D341Med (cell line): ENCODE data around the gene EIF3J.
"Not testable (repeated sequence)": the region's sequence is repeated elsewhere in the genome, so short reads cannot be mapped to it uniquely, and the experiment has no call there.

Source experiments
- DNase-seq: peaks from one replicate; pipeline ENCODE4 v3.0.0; 2012; ENCODE audit warnings: low spot score

The EIF3J gene

DNA sequence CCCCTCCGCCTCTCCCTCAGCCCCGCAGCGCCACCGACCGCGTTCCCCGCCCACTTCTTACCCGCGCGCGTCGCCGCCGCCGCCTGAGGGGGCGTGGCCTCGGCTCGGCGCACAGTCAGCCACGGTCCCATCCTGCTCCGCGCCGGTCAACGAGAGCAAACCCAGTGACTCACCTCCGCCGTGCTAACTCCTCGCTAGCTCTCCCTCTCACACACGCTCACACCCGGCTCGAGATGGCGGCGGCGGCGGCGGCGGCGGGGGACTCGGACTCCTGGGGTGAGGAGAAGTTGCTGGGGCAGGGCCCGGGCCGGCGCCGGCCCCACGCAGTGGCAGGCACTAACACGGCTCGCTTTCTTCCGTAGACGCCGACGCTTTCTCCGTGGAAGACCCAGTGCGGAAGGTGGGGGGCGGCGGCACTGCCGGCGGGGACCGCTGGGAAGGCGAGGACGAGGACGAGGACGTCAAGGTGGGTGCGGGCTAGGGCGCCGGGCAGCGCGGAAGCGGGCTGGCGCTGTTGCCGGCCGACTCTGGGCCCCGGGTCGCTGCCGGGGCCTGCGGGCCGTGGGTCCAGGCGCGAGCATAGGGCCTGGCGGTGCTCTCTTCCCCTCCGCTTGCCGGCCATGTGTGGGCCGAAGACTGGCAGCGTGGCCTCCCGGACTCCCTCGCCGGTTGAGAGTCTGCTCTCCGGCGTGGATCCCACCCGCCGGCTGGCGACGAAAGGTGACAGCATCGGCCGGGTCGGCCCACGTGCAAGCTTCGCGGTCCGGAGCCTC, at the start of gene EIF3J:
EIF3J (plus strand) TSS at position 186 of the 773 bp plus-strand sequence; CDS start at position 234, 48 bp downstream.
- DNase-seq, result peak; percentile 97

GRCh38 chr15:44489464-44489863, 47.5 kb upstream of the EIF3J start:
- DNase-seq, result no peak

DNA sequence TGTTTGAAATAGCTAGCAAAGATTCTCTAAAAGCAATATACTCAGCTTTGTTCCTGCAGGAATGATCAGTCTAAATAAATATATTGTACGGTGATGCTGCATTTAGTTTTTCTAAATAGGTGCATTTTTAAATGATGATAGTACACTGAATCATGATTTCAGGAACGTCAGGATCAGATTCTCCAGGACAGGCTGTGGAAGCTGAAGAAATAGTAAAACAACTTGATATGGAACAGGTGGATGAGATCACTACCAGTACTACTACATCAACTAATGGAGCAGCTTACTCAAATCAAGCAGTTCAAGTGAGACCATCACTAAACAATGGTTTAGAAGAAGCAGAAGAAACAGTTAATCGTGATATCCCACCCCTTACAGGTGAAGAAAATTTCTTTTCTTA, 46.3 kb upstream of the EIF3J start:
- no peak for DNase-seq

- no peak for DNase-seq
These were observed 44.9 kb upstream of the EIF3J start for GRCh38 chr15:44492040-44492439.

- DNase-seq, result no peak
These were observed 44.3 kb upstream of the EIF3J start for GRCh38 chr15:44492672-44493071.

GRCh38 chr15:44495562-44495961, 41.4 kb upstream of the EIF3J start:
- no peak for DNase-seq

GRCh38 chr15:44500555-44500954, 36.4 kb upstream of the EIF3J start:
- DNase-seq, result no peak

- DNase-seq, result peak; percentile 39
These were observed 35.1 kb upstream of the EIF3J start for GRCh38 chr15:44501768-44502366.

DNA sequence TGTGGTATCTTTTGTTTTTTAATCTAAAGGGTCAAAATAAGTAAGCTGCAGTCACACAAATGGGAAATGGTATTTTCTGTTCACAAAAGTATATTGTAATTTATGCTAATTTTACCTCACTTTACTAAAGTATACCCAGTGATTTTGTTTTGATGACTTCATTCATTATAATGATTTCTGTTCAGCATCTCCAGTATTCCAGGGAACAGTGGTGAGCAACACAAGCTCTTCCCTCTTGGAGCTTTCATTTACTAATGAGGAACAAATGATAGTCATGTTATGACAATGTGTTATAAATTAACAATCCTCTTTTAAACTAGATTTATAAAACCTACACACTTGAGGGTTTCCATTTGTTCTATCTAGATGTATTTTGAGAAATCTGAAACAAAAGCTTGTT, 20.5 kb upstream of the EIF3J start:
- DNase-seq, result no peak

DNA sequence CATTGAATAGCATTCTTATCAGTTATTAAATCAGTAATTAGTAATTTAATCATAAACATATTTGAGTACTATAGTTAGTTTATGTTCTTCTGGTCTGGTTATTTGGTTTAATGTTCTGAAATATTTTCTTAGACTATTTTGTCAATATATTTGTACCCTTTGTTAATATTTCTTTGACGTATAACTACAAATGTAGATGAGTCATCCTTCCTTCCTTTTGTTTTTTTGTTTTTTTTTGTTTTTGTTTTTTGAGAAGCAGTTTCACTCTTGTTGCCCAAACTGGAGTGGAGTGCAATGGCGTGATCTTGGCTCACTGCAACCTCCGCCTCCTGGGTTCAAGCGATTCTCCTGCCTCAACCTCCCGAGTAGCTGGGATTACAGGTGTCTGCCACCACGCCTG, 17.4 kb upstream of the EIF3J start:
- DNase-seq, result no peak

DNA sequence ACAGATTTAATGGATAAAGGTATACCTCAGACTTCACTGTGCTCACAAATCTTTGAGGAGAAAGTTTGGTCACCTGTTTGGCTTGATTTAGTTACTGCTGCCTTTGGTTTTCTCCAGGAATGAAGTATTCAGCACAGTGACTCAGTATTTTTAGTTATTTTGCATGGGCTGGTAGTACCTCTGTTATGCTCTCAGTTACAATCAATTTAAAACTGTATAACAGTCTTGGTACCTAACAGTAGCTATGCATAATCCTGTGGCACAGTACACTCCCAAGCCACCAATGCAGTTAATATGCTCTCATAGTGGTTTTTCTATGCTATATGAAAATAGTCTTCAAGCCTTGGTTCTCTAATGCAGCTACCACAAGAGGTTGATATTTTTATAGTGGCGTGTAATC, 11.9 kb upstream of the EIF3J start:
- no peak for DNase-seq

DNA sequence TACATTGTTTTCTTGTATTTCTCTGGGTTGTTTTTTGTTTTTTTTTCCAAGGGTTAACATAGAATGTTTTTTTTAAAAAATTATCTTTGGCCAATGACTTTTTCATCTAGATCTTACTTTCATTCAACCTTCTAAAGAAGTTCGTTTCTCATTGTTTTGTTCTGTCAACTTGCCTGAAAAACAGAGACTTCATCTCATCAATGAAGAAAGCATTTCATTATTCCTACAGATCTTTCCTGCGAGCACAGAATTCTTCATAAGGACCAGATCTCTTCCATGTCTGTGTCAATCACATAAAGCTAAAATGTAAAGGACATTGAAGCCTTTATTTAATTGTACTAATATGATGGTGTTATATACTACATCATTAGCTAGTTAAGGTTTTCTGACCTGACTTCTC, 9.7 kb upstream of the EIF3J start:
- DNase-seq, result no peak

DNA sequence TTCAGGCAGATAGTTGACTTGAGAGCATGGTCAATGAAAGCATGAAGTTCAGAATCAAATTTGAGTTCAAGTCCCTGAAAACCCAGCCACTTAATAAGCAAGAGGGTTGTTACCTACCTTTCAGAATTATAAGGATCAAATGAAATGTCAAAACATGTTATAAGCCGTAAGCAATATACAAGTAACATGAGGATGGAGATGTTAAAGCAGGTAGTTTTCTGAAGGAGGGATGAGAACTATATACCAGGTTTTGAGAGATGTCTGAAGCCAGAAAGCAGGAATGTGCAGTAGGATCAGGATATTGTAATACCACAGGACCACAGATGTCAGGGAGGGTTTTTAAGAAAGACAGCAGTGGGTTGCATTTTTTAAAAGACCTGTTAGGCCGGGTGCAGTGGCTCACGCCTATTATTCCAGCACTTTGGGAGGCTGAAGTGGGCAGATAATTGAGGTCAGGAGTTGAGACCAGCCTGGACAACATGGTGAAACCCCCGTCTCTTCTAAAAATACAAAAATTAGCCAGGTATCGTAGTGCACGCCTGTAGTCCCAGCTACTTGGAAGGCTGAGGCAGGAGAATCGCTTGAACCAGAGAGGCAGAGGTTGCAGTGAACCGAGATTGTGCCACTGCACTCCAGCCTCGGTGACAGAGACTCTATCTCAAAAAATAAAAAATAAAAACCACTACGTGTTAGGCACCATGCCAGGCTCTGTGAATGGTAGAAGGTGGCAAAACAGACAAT, 6.9 kb upstream of the EIF3J start:
- DNase-seq, result no peak

- no peak for DNase-seq
These were observed 6.3 kb upstream of the EIF3J start for GRCh38 chr15:44530653-44531052.

DNA sequence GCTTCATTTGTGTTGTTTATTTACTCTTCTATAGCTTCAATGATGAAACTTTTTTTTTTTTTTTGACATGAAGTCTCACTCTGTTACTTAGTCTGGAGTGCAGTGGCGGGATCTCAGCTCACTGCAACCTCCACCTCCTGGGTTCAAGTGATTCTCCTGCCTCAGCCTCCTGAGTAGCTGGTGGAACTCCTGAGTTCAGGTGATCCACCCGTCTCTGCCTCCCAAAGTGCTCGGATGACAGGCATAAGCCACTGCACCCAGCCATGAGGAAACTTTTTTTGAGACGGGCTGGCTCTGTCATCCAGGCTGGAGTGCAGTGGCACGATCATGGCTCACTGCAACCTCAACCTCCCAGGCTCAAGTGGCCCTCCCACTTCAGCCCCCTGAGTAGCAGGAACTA, 4.7 kb upstream of the EIF3J start:
- DNase-seq, result not testable (repeated sequence)

DNA sequence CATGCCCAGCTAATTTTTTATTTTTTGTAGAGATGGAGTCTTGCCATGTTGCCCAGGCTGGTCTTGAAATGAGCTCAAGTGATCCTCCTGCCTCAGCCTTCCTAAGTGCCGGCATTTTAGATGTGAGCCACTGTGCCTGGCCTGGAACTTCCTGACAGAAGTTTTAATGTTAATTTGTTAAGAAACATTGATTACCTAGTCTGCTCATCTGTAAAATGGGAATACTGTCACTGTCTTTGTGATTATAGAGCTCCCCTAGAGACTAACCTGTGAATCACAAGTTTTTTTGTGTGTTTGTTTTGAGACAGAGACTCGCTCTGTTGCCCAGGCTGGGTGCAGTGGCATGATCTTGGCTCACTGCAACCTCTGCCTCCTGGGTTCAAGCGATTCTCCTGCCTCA, 4.3 kb upstream of the EIF3J start:
- DNase-seq, result no peak

- no peak for DNase-seq
These were observed 1.9 kb upstream of the EIF3J start for GRCh38 chr15:44535092-44535491.

DNA sequence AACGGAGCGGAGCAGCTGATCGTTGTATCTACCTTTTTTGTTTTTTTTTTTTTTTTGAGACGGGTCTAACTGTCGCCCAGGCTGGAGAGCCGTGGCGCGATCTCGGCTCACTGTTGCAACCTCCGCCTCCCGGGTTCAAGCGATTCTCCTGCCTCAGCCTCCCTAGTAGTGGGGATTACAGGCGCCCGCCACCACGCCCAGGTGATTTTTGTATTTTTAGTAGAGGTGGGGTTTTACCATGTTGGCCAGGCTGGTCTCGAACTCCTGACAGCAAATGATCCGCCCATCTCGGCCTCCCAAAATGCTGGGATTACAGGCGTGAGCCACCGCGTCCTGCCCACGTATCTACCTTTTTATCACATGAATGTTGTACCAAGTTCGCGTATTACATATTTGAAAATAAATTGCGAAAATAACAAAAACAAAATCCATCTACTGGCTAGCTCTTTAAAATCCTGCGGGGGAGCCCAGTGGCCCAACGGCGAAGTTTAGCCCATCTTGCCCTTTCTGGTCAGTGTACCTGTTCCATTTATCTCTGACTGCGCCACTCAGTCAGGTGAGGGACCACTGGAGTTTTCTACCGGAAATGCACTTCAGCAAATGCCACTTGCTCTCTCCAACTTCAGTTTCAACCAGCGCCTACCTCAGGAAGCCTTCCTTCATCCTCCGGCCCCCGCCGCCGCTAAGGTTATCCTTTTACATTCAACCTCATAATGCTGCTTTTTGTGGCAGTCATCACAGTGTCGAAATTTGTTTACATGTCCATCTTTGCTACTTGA, 1.2 kb upstream of the EIF3J start:
- peak; percentile 36 for DNase-seq

DNA sequence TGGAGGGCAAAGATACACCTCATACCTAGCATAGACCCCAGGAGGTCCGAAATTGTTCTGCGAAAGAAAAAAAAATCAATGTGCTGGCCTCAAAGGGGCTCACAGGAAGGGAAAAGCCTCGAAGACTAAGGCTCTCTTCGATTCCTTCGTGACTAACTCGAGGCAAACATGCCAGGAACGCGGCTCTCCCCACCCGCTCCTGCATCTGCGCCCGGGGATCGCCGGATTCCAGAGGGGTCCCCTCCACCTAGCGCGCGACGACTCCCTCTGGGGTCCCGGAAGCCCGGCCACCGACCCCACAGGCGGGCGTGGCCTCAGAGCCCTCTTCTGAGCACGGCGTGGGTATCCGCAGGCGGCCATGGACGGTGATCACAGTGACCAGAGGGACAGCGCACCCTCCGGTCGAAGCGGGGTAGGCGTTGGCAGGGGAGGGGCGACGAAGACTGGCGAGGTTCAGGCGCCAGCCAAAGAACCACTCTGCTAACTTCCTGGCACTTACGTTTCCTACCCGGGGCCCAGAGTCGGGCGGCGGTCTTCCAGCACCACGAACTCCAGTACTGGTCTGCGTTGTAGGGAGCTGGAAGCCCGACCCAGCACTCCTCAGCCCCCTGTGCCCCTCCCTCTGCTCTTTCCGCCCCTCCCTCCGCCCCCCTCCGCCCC, 515 bp upstream of the EIF3J start:
- DNase-seq, result no peak

GRCh38 chr15:44537735-44538240, 841 bp downstream of the EIF3J start:
- DNase-seq, result no peak

DNA sequence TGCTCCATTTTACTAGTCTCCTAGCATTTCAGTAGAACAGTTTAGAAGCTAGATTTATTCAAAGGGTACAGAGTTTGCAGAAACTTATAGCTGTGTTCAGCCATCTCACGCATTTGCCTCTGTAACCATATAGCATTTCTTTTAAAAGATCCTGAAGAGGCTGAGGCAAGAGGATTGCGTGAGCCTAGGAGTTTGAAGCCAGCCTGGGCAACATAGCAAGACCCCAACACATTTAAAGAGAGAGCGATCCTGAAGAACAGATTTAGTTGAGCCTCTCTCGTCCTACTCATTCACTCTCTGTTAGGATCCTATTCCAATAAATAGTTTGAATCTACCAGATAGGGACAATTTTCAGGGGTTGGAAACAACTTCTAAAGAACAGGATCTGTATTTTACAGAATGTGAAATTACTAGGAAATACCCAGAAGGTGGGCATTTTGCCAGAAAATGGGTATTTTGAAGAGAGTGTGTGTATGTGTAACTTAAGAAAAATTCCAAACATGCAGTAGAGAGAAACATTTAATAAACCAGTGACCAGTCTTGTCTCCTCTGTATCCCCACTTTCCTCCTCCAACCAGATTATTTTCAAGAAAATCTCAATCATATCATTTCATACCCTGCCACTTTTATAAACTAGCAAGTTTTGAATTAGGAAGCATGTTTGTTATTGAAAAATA, 4.5 kb downstream of the EIF3J start:
- DNase-seq, result no peak
